T47D (cell line): ENCODE data around the gene NTMT1.

ENCODE experiments used
- DNase-seq, 2 experiments: peaks; one replicate each; pipeline versions ENCODE4 v3.0.0 to v3.0.0-alpha.2; 2011 to 2012; ENCODE audit warnings: low read depth in 1 of 2, low spot score in 1 of 2
- JUND ChIP-seq: IDR thresholded peaks from 2 replicates; pipeline ENCODE4 v1.6.1; 2012; ENCODE audit warnings: low read depth
- in situ Hi-C: cut with HindIII; loops from 2 replicates; pipeline ENCODE4 v1.10.0; 2016; ENCODE audit warnings: low sequenced_read_pairs, low pct_unique_long_range_greater_than_20kb

Gene NTMT1

GRCh38 chr9:129626079-129626624, at the start of gene NTMT1:
TSS of gene NTMT1 (plus strand) at chr9:129626163. CDS start at chr9:129632704, 6,541 bp downstream.
- peak; percentile 92 to 93 for DNase-seq
- in situ Hi-C loops = no loop called here
- TF ChIP-seq JUND = no peak

- no peak for DNase-seq
- in situ Hi-C loops = no loop called here
- no peak for TF ChIP-seq JUND
Measured at GRCh38 chr9:129576546-129577543, 49.1 kb upstream of the NTMT1 start.

GRCh38 chr9:129579294-129579693, 46.7 kb upstream of the NTMT1 start:
- in situ Hi-C loops = no loop called here
- TF ChIP-seq JUND = no peak

GRCh38 chr9:129580211-129580915, 45.6 kb upstream of the NTMT1 start:
- no peak for DNase-seq
- in situ Hi-C loops = no loop called here
- no peak for TF ChIP-seq JUND

More at GRCh38 chr9:129579294-129579693, 46.7 kb upstream of the NTMT1 start:
- no peak for DNase-seq

DNA sequence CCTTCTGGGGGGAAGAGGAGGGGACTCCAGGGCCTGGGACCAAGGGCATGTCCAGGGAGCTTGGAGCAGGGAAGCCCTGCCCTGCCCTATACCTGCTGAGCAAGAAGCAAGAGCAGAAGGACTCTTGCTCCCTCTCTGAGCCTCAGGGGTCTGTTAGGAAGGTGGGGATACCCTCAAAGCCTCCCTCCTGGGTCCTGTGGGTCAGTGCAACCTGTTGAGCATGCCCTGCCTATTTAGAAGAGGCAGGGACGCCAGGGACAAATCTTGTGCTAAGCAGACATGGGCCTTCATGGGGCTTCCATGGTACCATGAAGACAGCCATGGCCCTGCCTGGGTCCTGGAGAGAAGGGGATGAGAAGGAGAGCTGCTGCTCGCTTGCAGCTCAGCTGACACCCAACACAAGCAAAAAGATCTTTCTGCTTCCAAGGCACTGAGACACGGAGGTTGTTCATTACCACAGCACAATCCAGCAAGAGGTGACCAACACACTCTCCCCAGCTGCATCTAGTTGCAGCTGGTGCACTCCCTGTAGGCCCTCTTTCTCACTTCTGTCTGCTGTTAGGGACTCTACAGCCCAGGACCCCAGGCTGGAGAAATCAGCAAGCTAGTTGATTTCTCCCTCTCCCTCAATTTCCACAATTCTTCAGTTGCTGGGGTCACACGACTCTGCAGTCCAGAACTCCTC, 44.3 kb upstream of the NTMT1 start:
- TF ChIP-seq JUND = no peak
- in situ Hi-C loops = no loop called here
- DNase-seq = no peak

GRCh38 chr9:129582855-129583254, 43.1 kb upstream of the NTMT1 start:
- no peak for TF ChIP-seq JUND
- DNase-seq = no peak
- in situ Hi-C loops = no loop called here

DNA sequence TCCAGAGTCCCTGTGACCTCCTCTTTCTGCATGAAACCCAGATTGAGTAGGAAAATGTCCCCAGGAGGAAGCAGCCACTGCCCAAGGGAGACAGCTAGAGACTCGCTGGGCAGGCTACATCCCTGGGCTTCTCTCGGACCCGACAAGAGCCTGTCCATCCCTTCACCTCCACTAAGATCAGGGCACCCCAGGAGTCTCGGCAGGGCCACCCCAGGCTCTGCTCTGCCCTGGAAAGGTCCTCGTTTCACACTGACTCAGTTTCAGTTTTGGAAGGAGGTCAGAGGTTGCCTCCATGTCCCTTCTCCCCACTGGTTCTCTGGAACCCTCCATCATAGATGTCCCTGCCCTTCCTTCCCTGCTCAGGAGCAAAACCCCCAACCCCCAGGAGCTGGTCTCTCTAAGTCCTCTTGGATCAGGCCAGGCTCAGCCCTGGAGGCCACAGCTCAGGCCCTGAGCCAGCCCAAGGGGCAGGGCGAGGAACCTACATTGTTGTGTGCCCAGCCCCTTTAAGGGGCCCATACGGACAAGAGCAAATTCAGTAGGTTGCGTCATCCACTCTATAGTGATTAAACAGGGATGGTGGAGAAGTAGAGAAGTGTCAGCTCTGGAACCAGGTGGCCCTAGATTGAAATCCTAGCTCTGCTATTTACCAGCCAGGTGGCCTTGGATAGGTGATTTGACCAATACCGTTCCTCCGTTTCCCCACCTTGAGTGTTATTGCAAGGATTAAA, 42.5 kb upstream of the NTMT1 start:
- in situ Hi-C loops = no loop called here
- TF ChIP-seq JUND = no peak
- DNase-seq = no peak

DNA sequence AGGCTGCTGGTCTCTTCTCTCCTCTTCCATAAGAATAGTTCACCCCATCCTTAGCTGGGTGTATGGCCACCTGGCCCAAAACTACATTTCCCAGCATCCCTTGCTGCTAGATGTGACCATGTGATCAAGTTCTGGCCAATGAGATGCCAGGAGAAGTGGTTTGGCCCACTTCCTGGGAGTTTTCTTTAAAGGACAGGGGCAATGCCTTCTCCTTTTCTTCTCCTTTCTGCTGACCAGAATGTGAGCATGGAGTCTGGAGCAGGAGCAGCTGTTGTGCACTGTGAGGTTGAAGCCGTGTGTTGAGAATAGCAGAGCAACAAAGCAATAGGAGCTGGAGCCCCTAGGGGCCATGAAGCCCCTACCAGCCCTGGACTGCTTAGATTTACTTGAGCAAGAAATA, 41.8 kb upstream of the NTMT1 start:
- peak; percentile 85 to 96 for DNase-seq
- in situ Hi-C loops = no loop called here
- no peak for TF ChIP-seq JUND

DNA sequence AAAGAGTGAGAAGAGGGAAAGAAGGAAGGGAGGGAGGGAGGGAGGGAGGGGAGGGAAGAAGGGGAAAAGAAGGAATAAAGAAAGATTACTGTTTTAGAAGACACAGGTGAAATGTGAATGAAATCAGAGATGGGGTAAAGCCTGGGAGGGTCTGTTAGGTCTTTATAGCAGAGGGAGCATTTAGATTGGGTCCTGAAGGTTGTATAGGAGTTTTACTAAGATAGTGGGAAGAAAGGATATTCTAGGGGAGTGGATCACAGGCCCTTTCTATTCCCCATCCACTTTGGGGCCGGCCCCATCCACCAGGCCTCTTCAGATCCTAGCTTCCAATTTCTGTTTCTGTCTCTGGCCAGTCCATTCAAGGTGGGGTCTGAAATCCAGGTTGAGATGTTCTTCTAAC, 40.6 kb upstream of the NTMT1 start:
- no peak for DNase-seq
- in situ Hi-C loops = no loop called here
- TF ChIP-seq JUND = no peak

DNA sequence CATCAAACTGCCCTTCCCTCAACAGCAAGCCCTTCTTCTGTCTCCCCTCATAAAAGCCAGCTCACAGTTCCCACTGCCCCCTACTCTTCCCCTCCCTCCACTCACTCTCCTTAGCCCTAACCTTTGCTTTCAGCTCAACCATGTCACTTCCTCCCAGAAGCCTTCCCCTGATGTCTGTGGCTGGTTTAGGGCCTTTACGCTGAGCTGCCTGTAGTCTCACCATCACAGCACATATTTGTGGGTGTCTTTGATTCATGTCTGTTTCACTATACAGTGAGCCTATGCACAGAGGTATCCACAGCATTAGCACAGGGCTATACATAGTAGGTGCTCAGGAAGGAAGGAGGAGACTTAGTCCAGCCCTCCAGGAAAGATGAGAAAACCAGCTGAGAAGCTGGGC, 39.7 kb upstream of the NTMT1 start:
- DNase-seq = no peak
- TF ChIP-seq JUND = no peak
- in situ Hi-C loops = no loop called here

DNA sequence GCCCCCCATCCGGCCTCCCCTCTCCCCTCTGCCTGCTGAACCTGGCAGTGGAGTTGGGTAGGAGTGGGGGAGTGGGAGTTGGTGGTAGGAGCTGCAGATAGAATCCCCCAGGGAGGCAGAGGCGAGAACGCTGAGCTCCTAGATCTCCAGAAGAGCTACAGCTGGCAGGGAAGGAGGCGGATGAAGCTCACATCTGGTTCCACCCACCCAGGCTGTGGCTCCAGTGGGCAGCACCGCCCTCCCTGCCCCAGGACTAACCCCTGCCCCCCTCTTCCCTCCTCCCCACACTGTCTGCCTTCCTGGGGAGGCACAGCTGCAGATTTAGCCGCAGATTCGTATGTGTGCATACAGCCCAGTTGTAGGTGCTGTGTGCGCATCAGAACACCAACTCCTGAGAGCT, 39.3 kb upstream of the NTMT1 start:
- in situ Hi-C loops = no loop called here
- no peak for DNase-seq
- TF ChIP-seq JUND = no peak
